HG03342 (cell line): ENCODE results near the gene MRPL22.
"Not testable (repeated sequence)": the region's sequence is repeated elsewhere in the genome, so short reads cannot be mapped to it uniquely, and the experiment has no call there.

ENCODE experiments used
- ATAC-seq: cut with Tn5 transposase; IDR thresholded peaks from one replicate; pipeline ENCODE4 v1.9.1; 2021; ENCODE audit warnings: mild to moderate bottlenecking, moderate library complexity; ENCODE audit not compliant: unreplicated experiment

Gene MRPL22

DNA sequence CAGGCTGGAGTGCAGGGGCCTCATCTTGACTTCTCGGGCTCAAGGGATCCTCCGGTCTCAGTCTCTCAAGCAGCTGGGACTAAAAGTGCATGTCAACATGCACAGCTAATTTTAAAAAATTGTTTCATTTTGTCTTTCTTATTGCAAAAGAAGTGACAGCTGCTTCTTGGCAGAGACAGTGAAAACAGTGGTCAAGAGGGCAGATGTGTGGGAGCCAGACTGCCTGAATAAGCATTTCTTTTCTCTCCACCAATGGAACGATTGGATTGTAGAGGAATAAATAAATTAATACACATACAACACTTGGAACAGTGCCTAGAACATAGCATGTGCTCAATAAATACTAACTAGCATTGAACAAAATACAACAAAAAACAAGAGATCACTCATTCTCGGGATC, 45.3 kb downstream of the MRPL22 start:
- no peak for ATAC-seq

DNA sequence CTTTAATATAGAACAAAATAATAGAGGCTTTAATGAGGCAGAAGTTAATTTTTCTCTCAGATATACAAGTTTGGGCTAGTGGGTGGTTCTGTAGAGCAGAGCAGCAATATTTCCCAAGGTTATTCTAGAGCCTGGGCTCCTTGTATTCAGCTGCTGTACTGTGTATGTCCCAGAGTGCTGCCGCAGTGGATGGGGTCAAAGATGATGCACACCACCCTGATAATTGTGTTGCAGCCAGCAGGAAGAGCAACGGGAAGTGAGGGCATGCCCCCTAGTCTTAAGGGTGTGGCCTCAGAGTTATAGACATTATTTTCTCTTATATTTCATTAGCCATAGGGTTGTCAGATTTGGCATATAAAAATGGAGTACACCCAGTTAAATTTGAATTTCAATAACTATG, 48.8 kb downstream of the MRPL22 start:
- no peak for ATAC-seq

DNA sequence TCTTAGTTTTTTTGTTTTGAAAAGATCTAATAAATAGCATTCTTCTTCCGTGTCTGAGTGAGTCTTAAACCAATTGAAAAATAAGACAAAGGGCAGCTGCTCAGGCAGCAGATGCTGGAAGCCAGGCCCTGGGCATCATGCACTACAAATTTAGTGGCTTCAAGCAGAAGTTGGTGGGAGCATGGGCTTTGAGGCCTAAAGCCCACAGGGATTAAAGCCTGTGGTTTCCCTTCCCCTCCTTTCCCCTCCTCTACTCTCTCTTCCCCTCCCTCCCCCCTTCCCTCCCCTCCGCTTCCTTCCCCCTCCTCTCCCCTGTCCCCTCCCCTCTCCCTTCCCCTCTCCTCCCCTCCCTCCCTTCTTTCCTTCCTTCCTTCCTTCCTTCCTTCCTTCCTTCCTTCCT, 52.6 kb downstream of the MRPL22 start:
- no peak for ATAC-seq

DNA sequence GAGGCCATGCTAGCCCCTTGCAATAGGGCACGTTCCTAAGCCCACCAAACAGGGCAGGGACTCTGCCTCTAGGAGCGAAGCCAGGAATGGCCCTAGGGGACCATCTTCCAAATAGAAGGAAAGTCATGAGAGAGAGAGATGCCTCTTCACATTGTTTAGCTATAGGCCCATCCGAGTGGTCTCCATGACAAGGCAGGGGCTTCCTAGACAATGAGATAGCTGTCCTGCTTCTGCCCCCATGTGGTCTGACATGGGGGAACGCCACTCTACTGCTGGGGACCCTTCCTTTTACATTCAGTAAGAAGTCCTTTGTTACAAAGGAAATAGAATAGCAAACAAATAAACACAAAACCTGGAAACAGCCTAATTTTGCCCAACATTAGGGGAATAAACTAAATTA, 54.8 kb downstream of the MRPL22 start:
- ATAC-seq, result no peak

DNA sequence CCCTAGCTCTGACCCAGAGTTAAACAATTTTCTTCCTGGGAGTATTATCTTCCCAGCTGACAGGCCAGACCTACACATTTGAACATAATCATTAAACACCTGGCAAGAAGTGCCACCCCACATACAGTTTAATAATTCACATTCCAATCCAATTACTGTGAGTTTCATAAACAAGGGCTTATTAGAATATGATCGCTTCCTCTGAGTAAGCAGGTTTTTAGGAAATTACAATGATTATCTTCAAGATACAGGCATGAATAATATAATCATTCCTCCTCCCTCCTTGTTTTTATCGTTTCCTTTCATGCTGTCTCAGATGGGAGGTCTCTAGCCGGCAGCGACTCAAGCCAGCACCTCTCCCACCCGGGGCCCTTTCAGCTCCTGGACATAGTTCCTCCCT, 56.9 kb downstream of the MRPL22 start:
- no peak for ATAC-seq

DNA sequence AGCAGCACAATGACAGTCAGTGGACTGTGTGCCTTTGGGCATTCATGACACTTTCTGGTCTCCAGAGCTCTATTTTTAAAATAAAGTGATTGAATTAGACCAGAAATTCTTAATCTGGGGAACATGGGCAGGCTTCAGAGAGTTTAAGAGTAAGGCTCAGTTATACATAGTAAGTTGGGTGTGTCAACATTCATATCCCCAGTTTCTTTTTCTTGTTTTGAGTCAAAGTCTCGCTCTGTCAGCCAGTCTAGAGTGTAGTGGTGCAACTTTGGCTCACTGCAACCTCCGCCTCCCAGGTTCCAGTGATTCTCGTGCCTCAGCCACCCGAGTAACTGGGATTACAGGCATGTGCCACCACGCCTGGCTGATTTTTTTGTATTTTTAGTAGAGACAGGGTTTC, 59.0 kb downstream of the MRPL22 start:
- ATAC-seq, result peak; percentile 47

DNA sequence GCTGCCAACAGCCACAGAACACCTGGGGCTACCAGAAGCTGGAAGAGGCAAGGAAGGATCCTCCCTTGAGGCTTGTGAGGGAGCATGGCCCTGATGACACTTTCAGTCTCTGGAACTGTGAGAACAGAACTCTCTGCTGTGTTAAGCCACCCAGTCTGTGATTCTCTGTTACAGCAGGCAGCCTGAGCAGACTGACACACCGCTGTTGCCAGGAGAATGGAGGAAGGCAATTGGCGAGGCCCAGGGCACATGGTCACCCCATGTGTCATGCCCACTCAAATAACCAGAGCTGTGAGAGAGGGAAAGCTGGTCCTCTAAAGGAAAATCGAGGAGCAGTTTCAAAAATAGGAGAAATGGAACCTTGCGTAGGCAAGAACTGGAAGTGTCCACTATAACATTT, 60.6 kb downstream of the MRPL22 start:
- no peak for ATAC-seq

DNA sequence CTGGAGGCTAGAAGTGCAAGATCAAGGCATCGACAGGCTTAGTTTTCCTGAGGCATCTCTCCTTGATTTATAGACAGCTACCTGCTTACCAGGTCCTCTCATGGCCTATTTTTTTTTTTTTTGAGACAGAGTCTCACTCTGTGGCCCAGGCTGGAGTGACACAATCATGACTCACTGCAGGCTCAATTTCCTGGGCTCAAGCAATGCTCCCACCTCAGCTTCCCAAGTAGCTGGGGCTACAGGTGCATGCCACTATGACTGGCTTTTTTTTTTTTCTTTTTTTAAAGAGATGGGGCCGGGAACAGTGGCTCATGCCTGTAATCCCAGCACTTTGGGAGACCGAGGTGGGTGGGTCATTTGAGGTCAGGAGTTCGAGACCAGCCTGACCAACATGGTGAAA, 61.8 kb downstream of the MRPL22 start:
- ATAC-seq, result not testable (repeated sequence)

DNA sequence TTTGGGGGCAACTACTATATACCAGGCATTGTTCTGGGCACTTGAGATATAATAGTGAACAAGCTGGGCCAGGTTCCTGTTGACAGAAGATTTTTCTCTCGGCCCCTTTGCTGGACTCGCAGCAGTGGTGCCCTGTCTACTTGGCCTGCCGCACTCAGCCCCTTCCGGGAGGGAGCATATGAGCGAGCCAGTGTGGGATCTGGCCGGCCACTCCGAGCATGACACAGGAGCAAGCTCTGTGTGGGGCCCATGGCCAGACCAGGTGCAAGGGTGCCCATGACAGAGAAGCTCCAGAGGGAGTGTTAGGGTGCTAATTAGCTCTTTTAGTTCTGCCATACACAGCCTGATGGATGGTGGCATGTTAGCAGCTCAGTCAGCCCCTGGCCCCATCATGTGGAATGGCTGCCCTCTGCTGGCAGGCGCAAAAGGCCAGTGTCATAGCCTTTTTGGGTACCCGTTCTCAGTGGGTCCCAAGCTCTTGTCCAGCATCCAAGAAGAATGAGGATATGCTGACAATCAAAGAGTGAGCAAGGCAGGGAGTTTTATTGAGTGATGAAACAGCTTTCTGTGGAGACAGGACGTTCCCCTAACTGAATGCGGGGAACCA, 63.4 kb downstream of the MRPL22 start:
- no peak for ATAC-seq

DNA sequence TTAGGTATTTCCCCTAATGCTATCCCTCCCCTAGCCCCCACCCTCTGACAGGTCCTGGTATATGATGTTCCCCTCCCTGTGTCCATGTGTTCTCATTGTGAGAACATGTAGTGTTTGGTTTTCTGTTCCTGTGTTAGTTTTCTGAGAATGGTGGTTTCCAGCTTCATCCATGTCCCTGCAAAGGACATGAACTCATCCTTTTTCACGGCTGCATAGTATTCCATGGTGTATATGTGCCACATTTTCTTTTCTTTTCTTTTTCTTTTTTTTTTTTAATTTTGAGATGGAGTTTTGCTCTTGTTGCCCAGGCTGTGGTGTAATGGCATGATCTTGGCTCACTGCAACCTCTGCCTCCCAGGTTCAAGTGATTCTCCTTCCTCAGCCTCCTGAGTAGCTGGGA, 65.4 kb downstream of the MRPL22 start:
- not testable (repeated sequence) for ATAC-seq

DNA sequence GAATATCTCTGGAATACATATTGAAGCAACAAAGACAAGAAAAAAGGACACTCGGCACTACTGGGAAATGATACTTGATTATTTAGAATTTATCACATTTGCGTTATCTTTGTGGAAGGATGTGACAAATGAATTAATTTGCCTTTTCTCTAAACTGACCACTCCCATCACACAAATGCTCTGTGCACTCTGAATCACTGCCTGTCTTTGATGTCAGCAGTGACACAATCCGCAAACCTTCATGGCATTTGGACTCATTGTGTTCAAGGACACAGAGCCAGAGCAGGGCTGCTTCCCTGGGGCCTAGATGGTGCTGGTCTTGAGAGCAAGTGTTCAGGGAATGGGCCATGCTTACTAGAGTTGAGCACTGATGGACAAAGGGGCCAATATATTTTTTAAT, 67.8 kb downstream of the MRPL22 start:
- no peak for ATAC-seq

DNA sequence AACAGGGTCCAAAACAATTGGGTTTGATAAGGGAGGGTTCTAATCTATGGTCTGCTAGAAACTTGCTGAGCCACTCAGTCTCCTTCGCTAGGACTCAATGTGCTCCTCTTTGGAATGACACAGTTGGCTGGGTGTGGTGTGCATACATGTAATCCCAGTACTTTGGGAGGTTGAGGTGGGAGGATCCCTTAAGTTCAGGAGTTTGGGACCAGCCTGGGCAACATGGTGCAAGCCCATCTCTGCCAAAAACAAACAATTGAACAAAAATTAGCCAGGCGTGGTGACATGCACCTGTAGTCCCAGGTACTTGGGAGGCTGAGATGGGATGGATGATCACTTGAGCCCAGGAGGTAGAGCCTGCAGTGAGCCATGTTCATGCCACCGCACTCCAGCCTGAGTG, 70.0 kb downstream of the MRPL22 start:
- no peak for ATAC-seq

DNA sequence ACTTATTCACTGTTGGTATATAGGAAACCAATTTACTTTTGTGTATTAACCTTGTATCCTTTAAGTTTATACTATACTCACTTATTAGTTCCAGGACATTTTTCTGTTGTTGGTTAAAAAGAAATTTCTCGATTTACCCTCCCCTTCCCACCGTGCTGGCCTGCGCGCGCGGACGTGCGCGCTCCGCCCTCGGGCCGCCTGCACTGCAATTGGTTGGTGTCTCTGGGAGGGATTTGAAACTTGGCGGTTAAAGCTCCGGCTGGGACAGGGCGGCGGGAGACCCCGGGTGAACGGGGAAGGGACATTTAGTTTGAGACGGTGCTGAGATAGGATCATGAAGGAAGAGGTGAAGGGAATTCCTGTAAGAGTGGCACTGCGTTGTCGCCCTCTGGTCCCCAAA, 72.7 kb downstream of the MRPL22 start, which contains the start of gene KIF4B:
Gene KIF4B, plus strand, starts transcription at position 230 of the 400 bp plus-strand sequence. Its CDS starts 105 bp downstream, at position 335.
- ATAC-seq, result no peak

DNA sequence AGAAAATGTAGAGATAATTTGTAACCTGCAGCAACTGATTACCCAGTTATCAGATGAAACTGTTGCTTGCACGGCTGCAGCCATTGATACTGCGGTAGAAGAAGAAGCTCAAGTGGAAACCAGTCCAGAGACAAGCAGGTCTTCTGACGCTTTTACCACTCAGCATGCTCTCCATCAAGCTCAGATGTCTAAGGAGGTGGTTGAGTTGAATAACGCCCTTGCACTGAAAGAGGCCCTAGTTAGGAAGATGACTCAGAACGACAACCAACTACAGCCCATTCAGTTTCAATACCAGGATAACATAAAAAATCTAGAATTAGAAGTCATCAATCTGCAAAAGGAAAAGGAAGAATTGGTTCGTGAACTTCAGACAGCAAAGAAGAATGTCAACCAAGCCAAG, 74.4 kb downstream of the MRPL22 start:
- no peak for ATAC-seq

DNA sequence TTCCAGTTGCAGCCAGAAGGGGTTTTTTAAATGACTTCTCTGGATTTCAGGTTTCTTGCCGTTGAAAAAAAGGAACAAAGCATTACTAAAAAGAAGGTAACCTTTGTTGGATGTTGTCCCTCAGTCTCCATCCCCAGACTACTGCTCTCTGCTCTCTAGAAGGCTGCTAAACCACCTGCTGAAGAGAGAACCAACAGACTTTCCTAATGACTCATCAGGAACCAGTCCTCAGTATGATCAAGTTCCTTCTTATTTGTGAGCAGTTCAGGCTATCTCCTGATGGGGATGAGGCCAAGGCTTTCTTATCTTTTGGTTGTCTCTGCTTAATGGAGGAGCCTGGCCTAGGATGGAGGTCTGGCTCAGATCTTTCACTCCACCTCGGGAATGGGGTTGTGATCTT, 76.7 kb downstream of the MRPL22 start:
- ATAC-seq, result peak; percentile 95
